ENCODE measurements around the gene CFAP46. TPM values are rescaled to one million over a fixed set of nuclear protein-coding genes. Genes with fewer than 3 reads are reported as not detected.
"Not testable (repeated sequence)": the region's sequence is repeated elsewhere in the genome, so short reads cannot be mapped to it uniquely, and the experiment has no call there.

Gene CFAP46
- total RNA-seq, 1 donor from 2014 or later, result not detected

- H3K27me3 ChIP-seq, result no peaks in the 10 kb centered on the region
- no peak for TF ChIP-seq CTCF (IDR thresholded peaks at IDR 0.05)
- no peak overlapping the region for H3K27ac ChIP-seq
- DNase-seq (ENCODE audit: low spot score in 2 of 2), result no peak
- intact Hi-C loops (cut with DNase I), result no loop called here
- H3K36me3 ChIP-seq, result no peaks in the 10 kb centered on the region
- H3K4me1 ChIP-seq, result no peaks in the 10 kb centered on the region
- no peak overlapping the region for H3K4me3 ChIP-seq
- peaks cover 0 to 7% of the 10 kb centered on the region in 2 donors for H3K9me3 ChIP-seq
These were observed 142.5 kb downstream of the CFAP46 start for GRCh38 chr10:132799865-132800264.

GRCh38 chr10:132798876-132799275 lies 143.5 kb downstream of the CFAP46 start:
- Histone ChIP-seq H3K27ac (no peak overlapping the region), H3K9me3 (peaks cover 0 to 7% of the 10 kb centered on the region in 2 donors), H3K27me3 (no peaks in the 10 kb centered on the region), H3K4me3 (no peak overlapping the region), H3K4me1 (no peaks in the 10 kb centered on the region), H3K36me3 (no peaks in the 10 kb centered on the region)
- DNase-seq (ENCODE audit: low spot score in 2 of 2), result no peak
- intact Hi-C loops (cut with DNase I), result no loop called here
- no peak for TF ChIP-seq CTCF (IDR thresholded peaks at IDR 0.05)

GRCh38 chr10:132798403-132798802 lies 144.0 kb downstream of the CFAP46 start:
- H3K9me3 ChIP-seq, result peaks cover 0 to 7% of the 10 kb centered on the region in 2 donors
- DNase-seq (ENCODE audit: low spot score in 2 of 2), result no peak
- H3K27ac ChIP-seq, result no peak overlapping the region
- no peaks in the 10 kb centered on the region for H3K36me3 ChIP-seq
- intact Hi-C loops (cut with DNase I), result no loop called here
- H3K4me1 ChIP-seq, result no peaks in the 10 kb centered on the region
- H3K27me3 ChIP-seq, result no peaks in the 10 kb centered on the region
- H3K4me3 ChIP-seq, result no peak overlapping the region
- no peak for TF ChIP-seq CTCF (IDR thresholded peaks at IDR 0.05)

- intact Hi-C loops (cut with DNase I); H3K36me3 ChIP-seq; H3K27ac ChIP-seq: not testable (repeated sequence)
These were observed 144.4 kb downstream of the CFAP46 start for GRCh38 chr10:132797986-132798385.

GRCh38 chr10:132796846-132797245 lies 145.5 kb downstream of the CFAP46 start:
- DNase-seq (ENCODE audit: low spot score in 2 of 2), result no peak
- Histone ChIP-seq H3K27me3 (no peaks in the 10 kb centered on the region), H3K36me3 (no peaks in the 10 kb centered on the region), H3K4me1 (no peaks in the 10 kb centered on the region), H3K4me3 (no peak overlapping the region), H3K9me3 (peaks cover 0 to 4% of the 10 kb centered on the region in 2 donors), H3K27ac (no peak overlapping the region)
- TF ChIP-seq CTCF (IDR thresholded peaks at IDR 0.05), result no peak
- intact Hi-C loops (cut with DNase I), result no loop called here

More at GRCh38 chr10:132797986-132798385, 144.4 kb downstream of the CFAP46 start:
- not testable (repeated sequence) for DNase-seq (ENCODE audit: low spot score in 2 of 2); H3K9me3 ChIP-seq; H3K4me3 ChIP-seq; H3K4me1 ChIP-seq; H3K27me3 ChIP-seq

GRCh38 chr10:132793871-132794849 lies 148.2 kb downstream of the CFAP46 start:
- Histone ChIP-seq H3K9me3 (no peaks in the 10 kb centered on the region), H3K4me3 (no peak overlapping the region), H3K27ac (no peak overlapping the region), H3K4me1 (no peaks in the 10 kb centered on the region), H3K27me3 (no peaks in the 10 kb centered on the region), H3K36me3 (no peaks in the 10 kb centered on the region)
- intact Hi-C loops (cut with DNase I), result no loop called here
- TF ChIP-seq CTCF (IDR thresholded peaks at IDR 0.05), result no peak
- DNase-seq (ENCODE audit: low spot score in 2 of 2), result no peak
